Measurements from ENCODE around the gene CARNS1. TPM values are rescaled to one million over a fixed set of nuclear protein-coding genes. Genes with fewer than 3 reads are reported as not detected.

The CARNS1 gene
- total and polyA plus RNA-seq, 2 of the 13 experiments (the other 11 are each of a cell fraction or from before 2014, with no cell fraction given) = not detected

DNA sequence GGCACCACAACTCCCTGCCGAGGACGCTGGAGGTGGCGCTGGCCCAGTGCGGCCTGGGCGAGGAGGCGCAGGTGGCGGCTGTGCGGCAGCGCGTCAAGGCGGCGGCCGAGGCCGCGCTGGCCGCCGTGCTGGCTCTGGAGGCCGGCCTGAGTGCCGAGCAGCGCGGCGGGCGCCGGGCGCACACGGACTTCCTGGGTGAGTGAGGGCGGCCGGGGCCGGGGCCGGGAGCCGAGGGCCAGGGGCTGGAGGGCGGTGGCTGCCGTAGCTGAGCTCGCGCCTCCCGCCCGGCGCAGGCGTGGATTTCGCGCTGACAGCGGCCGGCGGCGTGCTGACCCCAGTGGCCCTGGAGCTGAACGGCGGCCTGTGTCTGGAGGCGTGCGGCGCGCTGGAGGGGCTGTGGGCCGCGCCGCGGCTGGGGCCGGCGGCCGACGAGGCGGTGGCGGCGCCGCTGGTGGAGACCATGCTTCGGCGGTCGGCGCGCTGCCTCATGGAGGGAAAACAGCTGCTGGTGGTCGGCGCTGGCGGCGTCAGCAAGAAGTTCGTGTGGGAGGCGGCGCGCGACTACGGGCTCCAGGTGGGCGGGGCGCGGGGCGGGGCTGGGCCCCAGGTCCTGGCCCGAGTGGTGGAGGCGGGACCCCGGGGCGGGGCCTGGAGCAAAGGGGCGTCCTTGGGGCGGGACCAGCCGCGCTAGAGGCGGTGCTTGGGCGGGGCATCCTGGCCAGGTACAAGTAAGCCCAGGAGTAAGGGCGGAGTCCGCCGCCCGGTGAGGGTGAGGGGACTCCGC lies 5.4 kb downstream of the CARNS1 start (continued):
- TF ChIP-seq, protein P1, sequence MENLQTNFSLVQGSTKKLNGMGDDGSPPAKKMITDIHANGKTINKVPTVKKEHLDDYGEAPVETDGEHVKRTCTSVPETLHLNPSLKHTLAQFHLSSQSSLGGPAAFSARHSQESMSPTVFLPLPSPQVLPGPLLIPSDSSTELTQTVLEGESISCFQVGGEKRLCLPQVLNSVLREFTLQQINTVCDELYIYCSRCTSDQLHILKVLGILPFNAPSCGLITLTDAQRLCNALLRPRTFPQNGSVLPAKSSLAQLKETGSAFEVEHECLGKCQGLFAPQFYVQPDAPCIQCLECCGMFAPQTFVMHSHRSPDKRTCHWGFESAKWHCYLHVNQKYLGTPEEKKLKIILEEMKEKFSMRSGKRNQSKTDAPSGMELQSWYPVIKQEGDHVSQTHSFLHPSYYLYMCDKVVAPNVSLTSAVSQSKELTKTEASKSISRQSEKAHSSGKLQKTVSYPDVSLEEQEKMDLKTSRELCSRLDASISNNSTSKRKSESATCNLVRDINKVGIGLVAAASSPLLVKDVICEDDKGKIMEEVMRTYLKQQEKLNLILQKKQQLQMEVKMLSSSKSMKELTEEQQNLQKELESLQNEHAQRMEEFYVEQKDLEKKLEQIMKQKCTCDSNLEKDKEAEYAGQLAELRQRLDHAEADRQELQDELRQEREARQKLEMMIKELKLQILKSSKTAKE (CRISPR knock-in tag; IDR thresholded peaks at IDR 0.05; ENCODE audit: borderline replicate concordance) = no peak
- no peak for TF ChIP-seq ZNF713 (CRISPR knock-in tag; IDR thresholded peaks at IDR 0.05)
- TF ChIP-seq HMG20B (CRISPR knock-in tag; conservative IDR thresholded peaks at IDR 0.05) = no peak
- no peak for TF ChIP-seq STAG1 (CRISPR knock-in tag; IDR thresholded peaks at IDR 0.05)
- TF ChIP-seq ZNF850 (CRISPR knock-in tag; conservative IDR thresholded peaks at IDR 0.05) = no peak
- TF ChIP-seq NFYC (CRISPR knock-in tag; IDR thresholded peaks at IDR 0.05) = no peak
- no peak for TF ChIP-seq NR2F2 (IDR thresholded peaks at IDR 0.05; ENCODE audit: borderline replicate concordance, low read depth)
- TF ChIP-seq ATF7 (IDR thresholded peaks at IDR 0.05) = no peak
- TF ChIP-seq ATF7 (CRISPR knock-in tag; IDR thresholded peaks at IDR 0.05) = no peak
- TF ChIP-seq POLR2AphosphoS5 (IDR thresholded peaks at IDR 0.05; ENCODE audit: low read depth, low read length) = peak; percentile 57; the same call in 1 of the 2 replicates
- no peak for TF ChIP-seq KDM3A (CRISPR knock-in tag; IDR thresholded peaks at IDR 0.05; ENCODE audit: low read depth)
- TF ChIP-seq TBX3 (IDR thresholded peaks at IDR 0.05; ENCODE audit: borderline replicate concordance) = no peak
- 0 out of 2 replicates have a peak, but pooled peaks have one; percentile 37 for TF ChIP-seq ZNF761 (CRISPR knock-in tag; conservative IDR thresholded peaks at IDR 0.05)
- no peak for TF ChIP-seq PHF20 (CRISPR knock-in tag; IDR thresholded peaks at IDR 0.05)
- no peak for TF ChIP-seq LCORL (IDR thresholded peaks at IDR 0.05)
- TF ChIP-seq LCORL (CRISPR knock-in tag; IDR thresholded peaks at IDR 0.05) = no peak
- TF ChIP-seq PHF21A (CRISPR knock-in tag; IDR thresholded peaks at IDR 0.05) = no peak
- TF ChIP-seq, protein P2, sequence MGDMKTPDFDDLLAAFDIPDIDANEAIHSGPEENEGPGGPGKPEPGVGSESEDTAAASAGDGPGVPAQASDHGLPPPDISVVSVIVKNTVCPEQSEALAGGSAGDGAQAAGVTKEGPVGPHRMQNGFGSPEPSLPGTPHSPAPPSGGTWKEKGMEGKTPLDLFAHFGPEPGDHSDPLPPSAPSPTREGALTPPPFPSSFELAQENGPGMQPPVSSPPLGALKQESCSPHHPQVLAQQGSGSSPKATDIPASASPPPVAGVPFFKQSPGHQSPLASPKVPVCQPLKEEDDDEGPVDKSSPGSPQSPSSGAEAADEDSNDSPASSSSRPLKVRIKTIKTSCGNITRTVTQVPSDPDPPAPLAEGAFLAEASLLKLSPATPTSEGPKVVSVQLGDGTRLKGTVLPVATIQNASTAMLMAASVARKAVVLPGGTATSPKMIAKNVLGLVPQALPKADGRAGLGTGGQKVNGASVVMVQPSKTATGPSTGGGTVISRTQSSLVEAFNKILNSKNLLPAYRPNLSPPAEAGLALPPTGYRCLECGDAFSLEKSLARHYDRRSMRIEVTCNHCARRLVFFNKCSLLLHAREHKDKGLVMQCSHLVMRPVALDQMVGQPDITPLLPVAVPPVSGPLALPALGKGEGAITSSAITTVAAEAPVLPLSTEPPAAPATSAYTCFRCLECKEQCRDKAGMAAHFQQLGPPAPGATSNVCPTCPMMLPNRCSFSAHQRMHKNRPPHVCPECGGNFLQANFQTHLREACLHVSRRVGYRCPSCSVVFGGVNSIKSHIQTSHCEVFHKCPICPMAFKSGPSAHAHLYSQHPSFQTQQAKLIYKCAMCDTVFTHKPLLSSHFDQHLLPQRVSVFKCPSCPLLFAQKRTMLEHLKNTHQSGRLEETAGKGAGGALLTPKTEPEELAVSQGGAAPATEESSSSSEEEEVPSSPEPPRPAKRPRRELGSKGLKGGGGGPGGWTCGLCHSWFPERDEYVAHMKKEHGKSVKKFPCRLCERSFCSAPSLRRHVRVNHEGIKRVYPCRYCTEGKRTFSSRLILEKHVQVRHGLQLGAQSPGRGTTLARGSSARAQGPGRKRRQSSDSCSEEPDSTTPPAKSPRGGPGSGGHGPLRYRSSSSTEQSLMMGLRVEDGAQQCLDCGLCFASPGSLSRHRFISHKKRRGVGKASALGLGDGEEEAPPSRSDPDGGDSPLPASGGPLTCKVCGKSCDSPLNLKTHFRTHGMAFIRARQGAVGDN (CRISPR knock-in tag; IDR thresholded peaks at IDR 0.05) = peak; percentile 69
- TF ChIP-seq HCFC1 (IDR thresholded peaks at IDR 0.05; ENCODE audit: low read depth, low read length) = no peak
- no peak for TF ChIP-seq FOSL1 (CRISPR knock-in tag; IDR thresholded peaks at IDR 0.05; ENCODE audit: borderline replicate concordance)
- TF ChIP-seq ZHX1 (CRISPR knock-in tag; IDR thresholded peaks at IDR 0.05; ENCODE audit: low read depth) = no peak
- no peak for TF ChIP-seq MAFF (IDR thresholded peaks at IDR 0.05; ENCODE audit: low read depth, low read length)
